ENCODE measurements around the gene ZSCAN16. TPM values are rescaled to one million over a fixed set of nuclear protein-coding genes. Genes with fewer than 3 reads are reported as not detected.

The ZSCAN16 gene
- total and polyA plus RNA-seq, 4 experiments from 2014 or later = 12.4 to 14.8 (median 13.8) TPM

DNA sequence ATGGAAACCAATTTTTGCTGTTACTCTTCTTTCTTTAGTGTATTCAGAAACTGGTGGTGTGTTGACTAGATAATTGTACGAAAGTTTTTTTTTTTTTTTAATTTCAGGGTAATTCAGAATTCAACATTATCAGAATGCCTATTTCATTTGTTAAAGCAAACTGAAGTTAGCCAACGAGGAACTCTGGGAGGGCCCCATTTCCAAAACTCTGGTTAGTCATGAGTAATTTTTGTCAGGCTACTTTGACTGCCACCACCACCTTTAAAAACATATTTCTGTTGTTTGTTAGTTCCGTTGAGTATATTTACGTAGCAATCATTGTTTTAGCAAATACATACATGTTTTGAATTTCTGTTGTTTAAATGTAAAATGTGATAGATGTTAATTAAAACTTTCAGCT, 18.0 kb downstream of the ZSCAN16 start:
- Mint-ChIP-seq H3K4me3 (peak overlapping the region; percentile 91 to 99 (median 96)), H3K9me3 (no peaks in the 10 kb centered on the region), H3K27ac (peak overlapping the region; percentile 90 to 98 (median 96)), H3K36me3 (peaks cover 22 to 41% of the 10 kb centered on the region in 2 donors), H3K27me3 (no peaks in the 10 kb centered on the region), H3K4me1 (peaks cover 42 to 78% (median 60%) of the 10 kb centered on the region in 4 donors)
- DNase-seq = no peak
- Histone ChIP-seq H3K36me3 (ENCODE audit: insufficient read depth, low read length) (peaks cover 13% of the 10 kb centered on the region), H3K27me3 (ENCODE audit: insufficient read depth, low read length) (no peaks in the 10 kb centered on the region), H3K4me3 (ENCODE audit: low read length in 2 of 2) (peak overlapping the region; percentile 77 to 88), H3K9me3 (ENCODE audit: control insufficient read depth in 1 of 2, low read length in 2 of 2) (no peaks in the 10 kb centered on the region), H3K27ac (ENCODE audit: low read depth, low read length) (peak overlapping the region; percentile 70), H3K4me1 (ENCODE audit: insufficient read depth, low read length) (peaks cover 56% of the 10 kb centered on the region)
- CTCF ChIA-PET (ENCODE audit: partially characterized antibody) = interaction anchor here (0.7 to 4.0 kb wide), 8 partner anchors 10 to 216 kb away, joined by 3 to 44 read pairs (median 4); partner anchors contain the start of gene ZKSCAN4
- intact Hi-C loops (cut with micrococcal nuclease) = loop anchor here (1.0 to 5.0 kb wide), 2 partner anchors 110 to 125 kb away; partner anchors contain the start of genes ZKSCAN4 and ZSCAN26
- POLR2A ChIA-PET (ENCODE audit: partially characterized antibody) = interaction anchor here (0.7 to 8.6 kb wide), 17 partner anchors 11 to 333 kb away, joined by 3 to 132 read pairs (median 5); partner anchors contain the start of genes ZKSCAN4, ZNF165, ZSCAN12 and ZSCAN16

DNA sequence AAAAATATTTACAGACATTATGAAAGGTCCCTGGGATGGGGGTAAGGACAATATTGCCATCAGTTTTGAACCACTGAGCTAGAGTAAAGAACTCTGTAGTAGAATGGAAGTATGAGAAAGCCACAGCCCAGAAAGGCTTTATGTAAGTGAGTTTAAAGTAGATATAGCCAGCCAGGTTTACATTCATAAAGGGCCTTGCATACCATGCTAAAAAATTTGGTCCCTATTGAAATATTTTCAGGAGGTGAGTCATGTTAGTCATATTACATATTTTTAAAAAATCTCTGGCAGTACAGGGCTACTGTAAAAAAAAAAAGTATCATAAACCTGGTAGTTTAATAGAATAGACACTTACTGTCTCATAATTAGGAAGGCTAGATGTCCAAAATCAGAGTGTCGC, 20.8 kb downstream of the ZSCAN16 start:
- H3K27ac Mint-ChIP-seq = no peak overlapping the region
- POLR2A ChIA-PET (ENCODE audit: partially characterized antibody) = interaction anchor here (0.6 kb wide), 1 partner anchor 9 kb away, joined by 6 read pairs; no protein-coding TSS in a partner anchor

DNA sequence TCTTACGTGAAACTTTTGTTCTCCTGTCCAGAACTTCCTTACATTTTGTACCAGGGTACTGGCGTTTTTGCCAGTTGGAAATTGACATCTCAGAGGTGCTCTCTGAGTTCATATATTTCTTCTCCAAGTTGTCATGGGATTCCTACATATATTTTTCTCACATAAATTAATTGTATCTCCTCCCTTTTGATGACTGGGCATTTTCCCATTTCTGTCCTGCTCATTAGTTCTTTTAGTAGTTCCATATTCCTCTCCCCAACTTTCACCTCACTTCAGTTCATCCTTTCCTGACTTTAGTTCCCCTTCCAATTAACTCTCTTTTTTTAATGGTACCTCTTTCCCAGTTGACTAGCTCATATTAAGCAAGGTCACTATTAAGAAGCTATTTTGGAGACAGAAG, 28.1 kb downstream of the ZSCAN16 start:
- no peak for DNase-seq
- CTCF ChIA-PET (ENCODE audit: partially characterized antibody) = interaction anchor here (1.4 kb wide), 1 partner anchor 11 kb away, joined by 5 read pairs; the partner anchor contains the start of gene ZKSCAN8
- no peak overlapping the region for H3K4me3 Mint-ChIP-seq
- peaks cover 87 to 91% of the 10 kb centered on the region in 2 donors for H3K36me3 Mint-ChIP-seq
- no peaks in the 10 kb centered on the region for H3K4me1 ChIP-seq (ENCODE audit: insufficient read depth, low read length)
- peaks cover 76% of the 10 kb centered on the region for H3K36me3 ChIP-seq (ENCODE audit: insufficient read depth, low read length)
- H3K4me3 ChIP-seq (ENCODE audit: low read length in 2 of 2) = no peak overlapping the region
- peaks cover 0 to 9% (median 8%) of the 10 kb centered on the region in 4 donors for H3K4me1 Mint-ChIP-seq
- POLR2A ChIA-PET (ENCODE audit: partially characterized antibody) = interaction anchor here (0.9 to 1.1 kb wide), 2 partner anchors 10 to 196 kb away, joined by 3 read pairs; no protein-coding TSS in a partner anchor
- H3K27me3 ChIP-seq (ENCODE audit: insufficient read depth, low read length) = no peaks in the 10 kb centered on the region
- no peaks in the 10 kb centered on the region for H3K9me3 ChIP-seq (ENCODE audit: control insufficient read depth in 1 of 2, low read length in 2 of 2)
- intact Hi-C loops (cut with micrococcal nuclease) = no loop called here
- H3K9me3 Mint-ChIP-seq = peaks cover 0 to 6% (median 0%) of the 10 kb centered on the region in 8 donors
- H3K27me3 Mint-ChIP-seq = no peaks in the 10 kb centered on the region
- H3K27ac ChIP-seq (ENCODE audit: low read depth, low read length) = no peak overlapping the region
- peak overlapping the region in 1 of 7 donors; percentile 51 for H3K27ac Mint-ChIP-seq

More for the DNA sequence above, 20.8 kb downstream of the ZSCAN16 start:
- CTCF ChIA-PET (ENCODE audit: partially characterized antibody) = interaction anchor here (0.5 to 0.8 kb wide), 2 partner anchors 12 to 167 kb away, joined by 3 read pairs; no protein-coding TSS in a partner anchor
- intact Hi-C loops (cut with micrococcal nuclease) = no loop called here
- Mint-ChIP-seq H3K4me3 (no peak overlapping the region), H3K4me1 (peaks cover 36 to 63% (median 45%) of the 10 kb centered on the region in 4 donors), H3K36me3 (peaks cover 44 to 66% of the 10 kb centered on the region in 2 donors), H3K9me3 (no peaks in the 10 kb centered on the region), H3K27me3 (no peaks in the 10 kb centered on the region)
- Histone ChIP-seq H3K4me1 (ENCODE audit: insufficient read depth, low read length) (peaks cover 31% of the 10 kb centered on the region), H3K4me3 (ENCODE audit: low read length in 2 of 2) (no peak overlapping the region), H3K27ac (ENCODE audit: low read depth, low read length) (no peak overlapping the region), H3K36me3 (ENCODE audit: insufficient read depth, low read length) (peaks cover 32% of the 10 kb centered on the region), H3K27me3 (ENCODE audit: insufficient read depth, low read length) (no peaks in the 10 kb centered on the region), H3K9me3 (ENCODE audit: control insufficient read depth in 1 of 2, low read length in 2 of 2) (no peaks in the 10 kb centered on the region)
- DNase-seq = no peak

DNA sequence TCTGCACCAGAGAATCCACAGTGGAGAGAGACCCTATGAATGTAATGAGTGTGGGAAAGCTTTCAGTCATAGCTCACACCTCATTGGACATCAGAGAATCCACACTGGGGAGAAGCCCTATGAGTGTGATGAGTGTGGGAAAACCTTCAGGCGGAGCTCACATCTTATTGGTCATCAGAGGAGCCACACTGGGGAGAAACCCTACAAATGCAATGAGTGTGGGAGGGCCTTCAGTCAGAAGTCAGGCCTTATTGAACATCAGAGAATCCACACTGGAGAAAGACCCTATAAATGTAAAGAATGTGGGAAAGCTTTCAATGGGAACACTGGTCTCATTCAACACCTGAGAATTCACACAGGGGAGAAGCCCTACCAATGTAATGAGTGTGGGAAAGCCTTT, 29.1 kb downstream of the ZSCAN16 start:
- Mint-ChIP-seq H3K36me3 (peaks cover 86 to 87% of the 10 kb centered on the region in 2 donors), H3K9me3 (peaks cover 0 to 6% (median 0%) of the 10 kb centered on the region in 8 donors), H3K27me3 (no peaks in the 10 kb centered on the region), H3K27ac (no peak overlapping the region), H3K4me1 (peaks cover 0 to 6% (median 2%) of the 10 kb centered on the region in 4 donors), H3K4me3 (no peak overlapping the region)
- Histone ChIP-seq H3K27ac (ENCODE audit: low read depth, low read length) (no peak overlapping the region), H3K4me3 (ENCODE audit: low read length in 2 of 2) (no peak overlapping the region), H3K36me3 (ENCODE audit: insufficient read depth, low read length) (peaks cover 70% of the 10 kb centered on the region), H3K27me3 (ENCODE audit: insufficient read depth, low read length) (no peaks in the 10 kb centered on the region), H3K9me3 (ENCODE audit: control insufficient read depth in 1 of 2, low read length in 2 of 2) (no peaks in the 10 kb centered on the region), H3K4me1 (ENCODE audit: insufficient read depth, low read length) (no peaks in the 10 kb centered on the region)
- ChIA-PET CTCF (ENCODE audit: partially characterized antibody) (interaction anchor here (1.1 kb wide), 1 partner anchor 12 kb away, joined by 3 read pairs; the partner anchor contains the start of gene ZKSCAN8), POLR2A (ENCODE audit: partially characterized antibody) (interaction anchor here (0.9 kb wide), 1 partner anchor 11 kb away, joined by 3 read pairs; no protein-coding TSS in a partner anchor)
- no peak for DNase-seq
- intact Hi-C loops (cut with micrococcal nuclease) = no loop called here

DNA sequence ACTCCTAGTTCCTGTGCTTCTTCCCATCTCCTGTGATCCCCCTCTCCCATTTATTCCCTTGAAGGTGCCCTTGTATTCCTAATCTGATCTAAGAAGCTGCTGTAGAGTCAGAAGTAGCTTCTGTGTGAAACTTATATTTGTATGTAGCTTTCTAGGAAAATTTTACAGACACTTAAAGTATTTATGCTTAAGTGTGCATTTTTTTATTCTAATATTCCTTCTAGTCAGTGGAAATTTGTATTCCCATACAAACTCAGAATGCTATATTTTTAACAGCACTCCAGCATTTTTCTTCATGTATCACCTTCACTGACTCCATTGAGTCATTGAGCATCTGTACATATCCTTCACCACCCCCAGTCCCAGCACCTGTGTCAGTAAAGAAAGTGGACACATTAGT, 29.9 kb downstream of the ZSCAN16 start:
- Histone ChIP-seq H3K36me3 (ENCODE audit: insufficient read depth, low read length) (peaks cover 62% of the 10 kb centered on the region), H3K27me3 (ENCODE audit: insufficient read depth, low read length) (no peaks in the 10 kb centered on the region), H3K4me3 (ENCODE audit: low read length in 2 of 2) (no peak overlapping the region), H3K9me3 (ENCODE audit: control insufficient read depth in 1 of 2, low read length in 2 of 2) (no peaks in the 10 kb centered on the region), H3K4me1 (ENCODE audit: insufficient read depth, low read length) (no peaks in the 10 kb centered on the region), H3K27ac (ENCODE audit: low read depth, low read length) (no peak overlapping the region)
- H3K27ac Mint-ChIP-seq = no peak overlapping the region
- intact Hi-C loops (cut with micrococcal nuclease) = no loop called here
- no peak overlapping the region for H3K4me3 Mint-ChIP-seq
- POLR2A ChIA-PET (ENCODE audit: partially characterized antibody) = interaction anchor here (0.6 kb wide), 1 partner anchor 9 kb away, joined by 6 read pairs; no protein-coding TSS in a partner anchor
- H3K36me3 Mint-ChIP-seq = peaks cover 81 to 88% of the 10 kb centered on the region in 2 donors
- peaks cover 0 to 3% (median 1%) of the 10 kb centered on the region in 4 donors for H3K4me1 Mint-ChIP-seq
- no peaks in the 10 kb centered on the region for H3K27me3 Mint-ChIP-seq
- CTCF ChIA-PET (ENCODE audit: partially characterized antibody) = interaction anchor here (1.1 kb wide), 1 partner anchor 12 kb away, joined by 3 read pairs; the partner anchor contains the start of gene ZKSCAN8
- H3K9me3 Mint-ChIP-seq = peaks cover 0 to 6% (median 0%) of the 10 kb centered on the region in 8 donors
- no peak for DNase-seq

DNA sequence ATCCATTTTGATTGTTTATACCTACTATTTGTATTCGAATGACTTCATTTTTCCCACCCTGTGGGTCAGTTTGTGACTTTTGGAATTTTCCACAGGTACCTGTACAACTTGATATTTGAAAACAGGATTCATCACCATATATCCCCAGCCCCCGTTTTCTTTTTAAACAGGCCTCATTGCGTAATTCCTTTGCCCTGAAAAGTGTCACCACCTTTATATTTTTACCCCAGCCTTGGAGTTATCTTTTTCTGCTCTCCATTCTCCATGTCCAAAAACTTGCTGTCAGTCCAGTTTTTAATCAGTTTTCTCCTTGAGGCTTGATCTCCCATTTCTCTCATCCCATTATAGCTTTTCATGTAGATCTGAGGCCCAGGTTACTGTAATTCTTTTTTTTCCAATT, 33.9 kb downstream of the ZSCAN16 start:
- H3K4me1 Mint-ChIP-seq = peaks cover 6 to 18% (median 15%) of the 10 kb centered on the region in 4 donors
- Histone ChIP-seq H3K27me3 (ENCODE audit: insufficient read depth, low read length) (no peaks in the 10 kb centered on the region), H3K9me3 (ENCODE audit: control insufficient read depth in 1 of 2, low read length in 2 of 2) (no peaks in the 10 kb centered on the region), H3K4me1 (ENCODE audit: insufficient read depth, low read length) (peaks cover 9% of the 10 kb centered on the region), H3K4me3 (ENCODE audit: low read length in 2 of 2) (no peak overlapping the region), H3K36me3 (ENCODE audit: insufficient read depth, low read length) (peaks cover 33% of the 10 kb centered on the region), H3K27ac (ENCODE audit: low read depth, low read length) (no peak overlapping the region)
- H3K27ac Mint-ChIP-seq = no peak overlapping the region
- intact Hi-C loops (cut with micrococcal nuclease) = no loop called here
- no peak for DNase-seq
- no peaks in the 10 kb centered on the region for H3K27me3 Mint-ChIP-seq
- H3K4me3 Mint-ChIP-seq = no peak overlapping the region
- peaks cover 0 to 3% (median 0%) of the 10 kb centered on the region in 8 donors for H3K9me3 Mint-ChIP-seq
- ChIA-PET POLR2A (ENCODE audit: partially characterized antibody) (interaction anchor here (0.9 kb wide), 1 partner anchor 17 kb away, joined by 3 read pairs; no protein-coding TSS in a partner anchor), CTCF (ENCODE audit: partially characterized antibody) (no interaction called here)
- peaks cover 48 to 55% of the 10 kb centered on the region in 2 donors for H3K36me3 Mint-ChIP-seq

DNA sequence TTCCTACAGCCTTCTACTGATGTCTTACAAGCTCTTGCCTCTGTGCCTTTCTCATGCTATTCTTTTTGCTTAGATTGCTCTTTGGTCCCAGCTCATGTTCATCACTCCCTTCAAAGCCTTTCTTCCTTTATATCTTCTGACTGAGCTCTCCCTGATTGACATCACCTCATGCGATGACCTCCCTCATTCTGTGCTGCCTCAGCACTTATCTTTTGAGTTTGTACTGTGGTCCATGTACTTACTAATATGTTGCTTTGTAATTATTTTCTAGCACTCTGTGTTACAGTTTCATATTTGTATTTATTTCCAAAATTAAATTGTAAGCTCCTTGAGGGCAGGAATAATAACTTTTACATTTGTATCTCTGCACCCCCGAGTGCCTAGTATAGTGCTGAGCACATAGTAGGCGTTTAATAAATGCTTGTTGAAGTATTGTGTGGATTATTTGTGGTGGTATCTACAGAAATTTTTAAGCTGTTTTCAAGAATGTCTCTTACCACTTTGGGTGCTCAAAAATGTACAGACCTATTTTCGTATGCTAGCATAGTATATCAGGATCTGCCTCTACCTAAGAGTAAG, 34.7 kb downstream of the ZSCAN16 start:
- H3K27me3 Mint-ChIP-seq = no peaks in the 10 kb centered on the region
- peaks cover 6 to 18% (median 15%) of the 10 kb centered on the region in 4 donors for H3K4me1 Mint-ChIP-seq
- peak overlapping the region in 1 of 7 donors; percentile 9 for H3K27ac Mint-ChIP-seq
- no peak overlapping the region for H3K4me3 Mint-ChIP-seq
- POLR2A ChIA-PET (ENCODE audit: partially characterized antibody) = interaction anchor here (0.9 to 1.0 kb wide), 3 partner anchors 16 to 54 kb away, joined by 3 to 4 read pairs (median 3); no protein-coding TSS in a partner anchor
- CTCF ChIA-PET (ENCODE audit: partially characterized antibody) = no interaction called here
- peaks cover 25% of the 10 kb centered on the region for H3K36me3 ChIP-seq (ENCODE audit: insufficient read depth, low read length)
- no peaks in the 10 kb centered on the region for H3K9me3 ChIP-seq (ENCODE audit: control insufficient read depth in 1 of 2, low read length in 2 of 2)
- H3K4me3 ChIP-seq (ENCODE audit: low read length in 2 of 2) = no peak overlapping the region
- H3K4me1 ChIP-seq (ENCODE audit: insufficient read depth, low read length) = peaks cover 9% of the 10 kb centered on the region
- DNase-seq = no peak
- H3K36me3 Mint-ChIP-seq = peaks cover 40 to 47% of the 10 kb centered on the region in 2 donors
- H3K27ac ChIP-seq (ENCODE audit: low read depth, low read length) = no peak overlapping the region
- H3K27me3 ChIP-seq (ENCODE audit: insufficient read depth, low read length) = no peaks in the 10 kb centered on the region
- intact Hi-C loops (cut with micrococcal nuclease) = no loop called here
- peaks cover 0 to 3% (median 0%) of the 10 kb centered on the region in 8 donors for H3K9me3 Mint-ChIP-seq
